HEK293 (cell line): ENCODE data around the gene FOXO1.
A peak's percentile ranks its signal among the peaks of the same experiment; 100 is the strongest.

ENCODE experiments used
- CTCF ChIA-PET: fragments of 350-600 bp; formaldehyde crosslinking; extraction: SDS; loops from one replicate; lab custom pipeline; 2021; ENCODE audit warnings: antibody characterized with exemption; lab: Yijun Ruan, JAX
- POLR2A ChIA-PET: fragments of 300-600 bp; formaldehyde crosslinking; extraction: SDS; loops from one replicate; lab custom pipeline; 2020; ENCODE audit warnings: antibody characterized with exemption, inconsistent platforms; lab: Yijun Ruan, JAX
- H3K27ac ChIP-seq: fragments of 200-500 bp; sonication (Bioruptor generic); 2 replicates; pipeline ENCODE4 v1.5.1; 2014; ENCODE audit warnings: low read depth, low read length, control low read depth, inconsistent platforms; ENCODE audit errors: extremely low read depth
- H3K36me3 ChIP-seq, 2 experiments: fragments of 200-500 bp in 1 of 2; sonication (Bioruptor generic) in 1 of 2; 1 replicate in 1 of 2; 2 replicates in 1 of 2; pipeline ENCODE4 v1.5.1; 2014 to 2017; ENCODE audit warnings: inconsistent platforms in 2 of 2, low read length in 2 of 2; ENCODE audit not compliant: control insufficient read depth in 2 of 2, insufficient read depth in 1 of 2
- H3K4me1 ChIP-seq: fragments of 200-500 bp; sonication (Bioruptor generic); 2 replicates; pipeline ENCODE4 v1.5.1; 2014; ENCODE audit warnings: mild to moderate bottlenecking, low read length, inconsistent platforms; ENCODE audit not compliant: control insufficient read depth, insufficient read depth
- H3K4me3 ChIP-seq: 2 replicates; pipeline ENCODE4 v1.5.1; 2011; ENCODE audit warnings: low read depth, mild to moderate bottlenecking, control low read depth, low read length, moderate library complexity
- H3K9me3 ChIP-seq: fragments of 200-500 bp; sonication (Bioruptor generic); 2 replicates; pipeline ENCODE4 v1.5.1; 2014; ENCODE audit warnings: low read depth, low read length, inconsistent platforms; ENCODE audit not compliant: control insufficient read depth, insufficient read depth
- BCL11B ChIP-seq: fragments of 450-650 bp; formaldehyde crosslinking; IDR thresholded peaks from 2 replicates; pipeline ENCODE4 v1.5.1; 2016; ENCODE audit warnings: low read depth, missing biosample characterization, missing genetic modification characterization
- GFI1B ChIP-seq: fragments of 450-650 bp; formaldehyde crosslinking; IDR thresholded peaks from 2 replicates; pipeline ENCODE4 v1.5.1; 2016; ENCODE audit warnings: missing biosample characterization, missing genetic modification characterization
- GLIS2 ChIP-seq: fragments of 450-650 bp; formaldehyde crosslinking; IDR thresholded peaks from 2 replicates; pipeline ENCODE4 v1.5.1; 2016; ENCODE audit warnings: missing biosample characterization, missing genetic modification characterization
- KLF7 ChIP-seq: fragments of 450-650 bp; formaldehyde crosslinking; IDR thresholded peaks from 2 replicates; pipeline ENCODE4 v1.5.1; 2016; ENCODE audit warnings: missing biosample characterization, missing genetic modification characterization, borderline replicate concordance
- KLF8 ChIP-seq: fragments of 450-650 bp; formaldehyde crosslinking; IDR thresholded peaks from 2 replicates; pipeline ENCODE4 v1.5.1; 2016; ENCODE audit warnings: missing biosample characterization, missing genetic modification characterization
- TCF7L2 ChIP-seq: IDR thresholded peaks from 2 replicates; pipeline ENCODE4 v1.6.1; 2011; ENCODE audit warnings: low read depth, mild to moderate bottlenecking, inconsistent platforms, low read length, moderate library complexity, borderline replicate concordance
- ZBTB1 ChIP-seq: fragments of 450-650 bp; formaldehyde crosslinking; IDR thresholded peaks from 2 replicates; pipeline ENCODE4 v1.5.1; 2016; ENCODE audit warnings: missing biosample characterization, missing genetic modification characterization
- ZBTB49 ChIP-seq: fragments of 450-650 bp; formaldehyde crosslinking; IDR thresholded peaks from 2 replicates; pipeline ENCODE4 v1.5.1; 2016; ENCODE audit warnings: missing biosample characterization, missing genetic modification characterization, low read depth
- ZBTB6 ChIP-seq: fragments of 450-650 bp; formaldehyde crosslinking; IDR thresholded peaks from 2 replicates; pipeline ENCODE4 v1.5.1; 2017; ENCODE audit warnings: missing biosample characterization, missing genetic modification characterization
- ZEB2 ChIP-seq: fragments of 450-650 bp; formaldehyde crosslinking; IDR thresholded peaks from 2 replicates; pipeline ENCODE4 v1.5.1; 2016; ENCODE audit warnings: missing biosample characterization, missing genetic modification characterization
- ZFHX2 ChIP-seq: fragments of 450-650 bp; formaldehyde crosslinking; conservative IDR thresholded peaks from 2 replicates; pipeline ENCODE4 v1.5.1; 2016; ENCODE audit warnings: missing biosample characterization, missing genetic modification characterization
- ZNF302 ChIP-seq: fragments of 450-650 bp; formaldehyde crosslinking; IDR thresholded peaks from 2 replicates; pipeline ENCODE4 v1.5.1; 2016; ENCODE audit warnings: missing biosample characterization, missing genetic modification characterization, low read depth
- ZNF37A ChIP-seq: fragments of 450-650 bp; IDR thresholded peaks from 2 replicates; pipeline ENCODE4 v1.5.1; 2018; ENCODE audit warnings: missing biosample characterization, missing genetic modification characterization
- ZNF394 ChIP-seq: fragments of 450-650 bp; formaldehyde crosslinking; IDR thresholded peaks from 2 replicates; pipeline ENCODE4 v1.5.1; 2016; ENCODE audit warnings: missing biosample characterization, missing genetic modification characterization, mild to moderate bottlenecking, moderate library complexity, borderline replicate concordance
- ZNF404 ChIP-seq: fragments of 450-650 bp; formaldehyde crosslinking; IDR thresholded peaks from 2 replicates; pipeline ENCODE4 v1.5.1; 2017; ENCODE audit warnings: missing biosample characterization, missing genetic modification characterization
- ZNF423 ChIP-seq: fragments of 450-650 bp; formaldehyde crosslinking; IDR thresholded peaks from 2 replicates; pipeline ENCODE4 v1.5.1; 2016; ENCODE audit warnings: missing biosample characterization, missing genetic modification characterization
- ZNF585B ChIP-seq: fragments of 450-650 bp; formaldehyde crosslinking; IDR thresholded peaks from 2 replicates; pipeline ENCODE4 v1.5.1; 2016; ENCODE audit warnings: missing biosample characterization, missing genetic modification characterization
- ZNF639 ChIP-seq: fragments of 450-650 bp; formaldehyde crosslinking; IDR thresholded peaks from 2 replicates; pipeline ENCODE4 v1.5.1; 2016; ENCODE audit warnings: missing biosample characterization, missing genetic modification characterization
- ZNF692 ChIP-seq: fragments of 450-650 bp; formaldehyde crosslinking; IDR thresholded peaks from 2 replicates; pipeline ENCODE4 v1.5.1; 2016; ENCODE audit warnings: missing biosample characterization, missing genetic modification characterization
- ZNF747 ChIP-seq: fragments of 450-650 bp; formaldehyde crosslinking; IDR thresholded peaks from 2 replicates; pipeline ENCODE4 v1.5.1; 2016; ENCODE audit warnings: missing biosample characterization, missing genetic modification characterization
- ZSCAN16 ChIP-seq: fragments of 450-650 bp; formaldehyde crosslinking; IDR thresholded peaks from 2 replicates; pipeline ENCODE4 v1.5.1; 2016; ENCODE audit warnings: missing biosample characterization, missing genetic modification characterization

FOXO1 gene

GRCh38 chr13:40589285-40590109 is 76.9 kb downstream of the FOXO1 start (continued):
- no peak for TF ChIP-seq ZNF692 (tag by site-specific recombination)
- no peak for TF ChIP-seq BCL11B
- TF ChIP-seq ZEB2 (tag by site-specific recombination) = no peak
- no peak for TF ChIP-seq ZFHX2

DNA sequence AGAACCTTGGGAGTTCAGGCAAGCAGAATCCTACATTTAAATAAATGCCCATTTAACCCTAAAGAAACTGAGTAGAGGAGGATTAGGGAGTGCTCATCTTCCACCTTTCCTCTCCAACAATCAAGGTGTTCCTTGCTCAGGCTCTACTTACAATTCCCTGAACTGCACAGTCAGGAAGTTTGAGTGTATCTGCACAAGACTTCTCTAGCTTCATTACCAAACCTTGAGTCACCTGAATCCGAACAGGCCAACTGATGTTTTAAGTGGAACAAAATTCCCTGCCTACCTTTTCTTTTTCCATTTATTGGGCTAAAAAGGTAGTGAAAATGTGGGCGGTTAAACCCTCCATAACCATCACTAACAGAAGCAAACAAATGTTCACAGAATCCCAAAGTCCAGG is 78.3 kb downstream of the FOXO1 start:
- no peaks in the 10 kb centered on the region for H3K9me3 ChIP-seq
- H3K36me3 ChIP-seq = no peaks in the 10 kb centered on the region
- TF ChIP-seq ZNF394 (tag by site-specific recombination) = no peak
- TF ChIP-seq ZNF585B (tag by site-specific recombination) = peak; percentile 37; the same call in 1 of the 2 replicates
- TF ChIP-seq ZBTB6 (tag by site-specific recombination) = no peak
- H3K4me3 ChIP-seq = no peak overlapping the region
- peaks cover 8% of the 10 kb centered on the region for H3K4me1 ChIP-seq
- H3K27ac ChIP-seq = no peak overlapping the region
- CTCF ChIA-PET = no interaction called here
- POLR2A ChIA-PET = no interaction called here

DNA sequence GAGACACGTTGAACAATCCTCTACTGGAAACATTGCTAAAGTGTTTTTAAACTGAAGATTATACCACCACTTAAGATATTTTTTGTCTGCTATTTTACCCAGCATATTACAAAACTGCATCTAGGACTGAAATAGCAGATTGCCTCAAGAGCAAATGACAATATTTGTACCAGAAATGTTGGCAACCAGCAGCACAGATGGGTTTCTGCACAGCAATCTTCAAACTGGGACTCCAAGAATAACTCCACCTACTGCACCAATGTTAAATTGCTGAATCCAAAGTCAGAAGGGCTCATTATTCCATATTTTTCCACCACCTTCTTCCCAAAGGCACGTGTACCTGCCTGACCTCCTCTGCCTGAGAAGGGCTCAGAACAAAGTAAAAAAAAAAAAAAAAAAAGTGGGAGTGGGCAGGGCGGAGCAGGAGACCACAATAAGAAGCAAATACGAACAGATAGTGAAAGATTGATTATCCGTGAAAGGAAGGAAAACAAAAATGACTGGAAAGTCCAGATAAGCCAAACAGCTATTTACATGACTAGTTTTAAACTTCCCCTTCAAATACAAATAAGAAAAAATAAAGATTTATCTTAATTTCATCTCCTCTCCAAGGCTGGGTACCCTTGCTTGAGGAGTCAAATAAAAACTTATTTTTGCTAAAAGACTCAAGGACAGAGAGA is 79.4 kb downstream of the FOXO1 start:
- peaks cover 8% of the 10 kb centered on the region for H3K4me1 ChIP-seq
- H3K36me3 ChIP-seq = no peaks in the 10 kb centered on the region
- no peaks in the 10 kb centered on the region for H3K9me3 ChIP-seq
- POLR2A ChIA-PET = no interaction called here
- no peak overlapping the region for H3K4me3 ChIP-seq
- CTCF ChIA-PET = no interaction called here
- no peak overlapping the region for H3K27ac ChIP-seq
- no peak for TF ChIP-seq ZSCAN16 (tag by site-specific recombination)
- TF ChIP-seq ZNF639 (tag by site-specific recombination) = no peak
- no peak for TF ChIP-seq ZNF747 (tag by site-specific recombination)
- no peak for TF ChIP-seq GFI1B
- TF ChIP-seq ZBTB49 (tag by site-specific recombination) = no peak
- TF ChIP-seq ZNF37A = no peak
- TF ChIP-seq TCF7L2 = no peak
- TF ChIP-seq ZNF423 = no peak
- TF ChIP-seq ZNF404 (tag by site-specific recombination) = no peak
- TF ChIP-seq ZNF302 = no peak
- TF ChIP-seq KLF7 = no peak
- TF ChIP-seq ZBTB1 (tag by site-specific recombination) = no peak
- no peak for TF ChIP-seq KLF8 (tag by site-specific recombination)
- no peak for TF ChIP-seq GLIS2 (tag by site-specific recombination)
